ENCODE results near the gene NFIX. TPM values are rescaled to one million over a fixed set of nuclear protein-coding genes. Genes with fewer than 3 reads are reported as not detected.

Gene NFIX
- polyA plus RNA-seq, 3 donors: 13.3 to 15.0 (median 14.2) TPM

- no peak for DNase-seq (ENCODE audit: low read depth in 3 of 3, low spot score in 2 of 3)
These were observed 23.0 kb downstream of the NFIX start for GRCh38 chr19:13018035-13018914.

- DNase-seq (ENCODE audit: low read depth in 3 of 3, low spot score in 2 of 3): no peak
These were observed 24.1 kb downstream of the NFIX start for GRCh38 chr19:13019332-13019731.

GRCh38 chr19:13020002-13020414, 24.7 kb downstream of the NFIX start:
- DNase-seq (ENCODE audit: low read depth in 3 of 3, low spot score in 2 of 3): no peak

GRCh38 chr19:13022111-13022858, 27.0 kb downstream of the NFIX start:
- no peak for DNase-seq (ENCODE audit: low read depth in 3 of 3, low spot score in 2 of 3)

GRCh38 chr19:13022859-13023636, 27.8 kb downstream of the NFIX start:
- DNase-seq (ENCODE audit: low read depth in 3 of 3, low spot score in 2 of 3): peak in 2 of 3 donors; percentile 55 to 75

- no peak for DNase-seq (ENCODE audit: low read depth in 3 of 3, low spot score in 2 of 3)
These were observed 28.4 kb downstream of the NFIX start for GRCh38 chr19:13023656-13024055.

GRCh38 chr19:13024126-13024950, 29.1 kb downstream of the NFIX start:
- DNase-seq (ENCODE audit: low read depth in 3 of 3, low spot score in 2 of 3): no peak

- DNase-seq (ENCODE audit: low read depth in 3 of 3, low spot score in 2 of 3): no peak
These were observed 29.8 kb downstream of the NFIX start for GRCh38 chr19:13024951-13025697.

- DNase-seq (ENCODE audit: low read depth in 3 of 3, low spot score in 2 of 3): no peak
These were observed 30.7 kb downstream of the NFIX start for GRCh38 chr19:13025819-13026456.

GRCh38 chr19:13026462-13027370, 31.4 kb downstream of the NFIX start:
- DNase-seq (ENCODE audit: low read depth in 3 of 3, low spot score in 2 of 3): no peak

- DNase-seq (ENCODE audit: low read depth in 3 of 3, low spot score in 2 of 3): no peak
These were observed 32.3 kb downstream of the NFIX start for GRCh38 chr19:13027557-13027956.

GRCh38 chr19:13028027-13028426, 32.8 kb downstream of the NFIX start:
- no peak for DNase-seq (ENCODE audit: low read depth in 3 of 3, low spot score in 2 of 3)

GRCh38 chr19:13029301-13029880, 34.1 kb downstream of the NFIX start:
- DNase-seq (ENCODE audit: low read depth in 3 of 3, low spot score in 2 of 3): no peak

GRCh38 chr19:13029893-13030292, 34.6 kb downstream of the NFIX start:
- no peak for DNase-seq (ENCODE audit: low read depth in 3 of 3, low spot score in 2 of 3)

GRCh38 chr19:13031917-13032623, 36.8 kb downstream of the NFIX start:
- DNase-seq (ENCODE audit: low read depth in 3 of 3, low spot score in 2 of 3): no peak

GRCh38 chr19:13032837-13033236, 37.6 kb downstream of the NFIX start:
- DNase-seq (ENCODE audit: low read depth in 3 of 3, low spot score in 2 of 3): no peak

- DNase-seq (ENCODE audit: low read depth in 3 of 3, low spot score in 2 of 3): no peak
These were observed 38.0 kb downstream of the NFIX start for GRCh38 chr19:13033244-13033643.
